GM19395 (cell line): ENCODE results near the gene LRMDA.
"Not testable (repeated sequence)": the region's sequence is repeated elsewhere in the genome, so short reads cannot be mapped to it uniquely, and the experiment has no call there.

Source experiments
- ATAC-seq: cut with Tn5 transposase; IDR thresholded peaks from one replicate; pipeline ENCODE4 v1.9.1; 2021; ENCODE audit warnings: mild to moderate bottlenecking, moderate library complexity; ENCODE audit not compliant: unreplicated experiment

LRMDA gene

DNA sequence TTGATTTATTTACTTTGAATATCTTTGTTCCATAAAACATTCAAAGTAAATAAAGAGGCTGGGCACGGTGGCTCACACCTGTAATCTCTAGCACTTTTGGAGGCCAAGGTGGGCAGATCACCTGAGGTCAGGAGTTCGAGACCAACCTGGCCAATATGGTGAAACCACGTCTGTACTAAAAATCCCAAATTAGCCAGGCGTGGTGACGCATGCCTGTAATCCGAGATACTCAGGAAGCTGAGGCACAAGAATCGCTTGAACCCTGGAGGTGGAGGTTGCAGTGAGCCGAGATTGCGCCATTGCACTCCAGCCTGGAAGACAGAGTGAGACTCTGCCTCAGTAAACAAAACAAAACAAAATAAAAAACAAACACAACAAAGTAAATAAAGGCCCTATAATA lies 1153.0 kb downstream of the LRMDA start:
- not testable (repeated sequence) for ATAC-seq
